Small intestine (tissue), 16 donors: ENCODE measurements around the gene PML. TPM values are rescaled to one million over a fixed set of nuclear protein-coding genes. Genes with fewer than 3 reads are reported as not detected.

Experiments used
- DNase-seq, 2 donors: peaks; one replicate each; pipeline versions ENCODE4 v3.0.0 to v3.0.0-alpha.2; 2013
- FAIRE-seq: peaks from 2 replicates; lab custom pipeline; 2012; peaks lifted over from hg19 to GRCh38; lab: Jason Lieb, UNC
- H3K27ac ChIP-seq, 3 donors: one replicate each; pipeline ENCODE4 v1.5.1; 2013; ENCODE audit warnings: low read length in 2 of 3, mild to moderate bottlenecking in 2 of 3, control low read depth in 1 of 3, inconsistent platforms in 1 of 3, low read depth in 1 of 3, moderate library complexity in 1 of 3
- H3K27me3 ChIP-seq, 3 donors: one replicate each; pipeline ENCODE4 v1.6.1; 2013; ENCODE audit warnings: low read length in 3 of 3, inconsistent platforms in 1 of 3; ENCODE audit not compliant: control insufficient read depth in 3 of 3, insufficient read depth in 3 of 3
- H3K36me3 ChIP-seq, 3 donors: one replicate each; pipeline ENCODE4 v1.6.1; 2013; ENCODE audit warnings: low read length in 3 of 3, inconsistent platforms in 1 of 3, low read depth in 1 of 3, mild to moderate bottlenecking in 1 of 3, moderate library complexity in 1 of 3; ENCODE audit not compliant: control insufficient read depth in 3 of 3, insufficient read depth in 2 of 3
- H3K4me1 ChIP-seq, 3 donors: one replicate each; pipeline ENCODE4 v1.6.1; 2013; ENCODE audit warnings: low read length in 2 of 3, inconsistent platforms in 1 of 3, low read depth in 1 of 3, mild to moderate bottlenecking in 1 of 3, moderate library complexity in 1 of 3; ENCODE audit not compliant: control insufficient read depth in 3 of 3, insufficient read depth in 2 of 3
- H3K4me3 ChIP-seq, 3 donors: one replicate each; pipeline ENCODE4 v1.5.1; 2013; ENCODE audit warnings: low read length in 3 of 3, control low read depth in 1 of 3, inconsistent platforms in 1 of 3, low read depth in 1 of 3, mild to moderate bottlenecking in 1 of 3, moderate library complexity in 1 of 3
- H3K9me3 ChIP-seq, 2 donors: one replicate each; pipeline ENCODE4 v1.6.1; 2013; ENCODE audit warnings: low read depth in 1 of 2, low read length in 1 of 2; ENCODE audit not compliant: control insufficient read depth in 2 of 2, insufficient read depth in 1 of 2
- WGBS, 3 donors: extraction: QIAGEN DNeasy Blood & Tissue Kit; methylation state at CpG; one replicate each; pipeline ENCODE4 v1.1.7; 2013; 5-methylcytosine and 5-hydroxymethylcytosine counted together
- long read RNA-seq, 10 donors: transcript quantifications; one replicate each; lab custom pipeline, GENCODE V29; 2026
- polyA plus RNA-seq, 4 donors: library from polyadenylated mRNA; stranded (reverse) in 3 of 4; unstranded in 1 of 4; fragments of 200-250 nt in 3 of 4; fragments of 120-200 nt in 1 of 4; gene quantifications; one replicate each; pipeline versions ENCODE4 v1.2.1 to v1.2.3, GENCODE V29; 2013
- donor health status: healthy with polysubstance abuse.
- donor health status: control.
- donor health status: control.
- donor health status: Bipolar disorder and iron deficiency.
- donor health status: healthy.

Gene PML
- 10 to 100 TPM; 16.5 to 31.1 (median 26.1) TPM for polyA plus RNA-seq
- long read RNA-seq, donor 1 = 0 reads
- long read RNA-seq, donor 2, full-length matches to known transcripts = 7 of 7 reads
- long read RNA-seq, donor 2, partial matches to known transcripts = 0 of 7 reads
- long read RNA-seq, donor 2, other reads (novel, unspliced or antisense) = 0 of 7 reads
- long read RNA-seq, donor 3, partial matches to known transcripts = 0 of 4 reads
- long read RNA-seq, donor 3, other reads (novel, unspliced or antisense) = 0 of 4 reads
- long read RNA-seq, donor 4 = 0 reads
- long read RNA-seq, donor 5 = 0 reads
- long read RNA-seq, donor 6, full-length matches to known transcripts = 2 of 2 reads
- long read RNA-seq, donor 6, partial matches to known transcripts = 0 of 2 reads
- long read RNA-seq, donor 6, other reads (novel, unspliced or antisense) = 0 of 2 reads
- long read RNA-seq, donor 7, full-length matches to known transcripts = 4 of 10 reads
- long read RNA-seq, donor 7, partial matches to known transcripts = 6 of 10 reads
- long read RNA-seq, donor 7, other reads (novel, unspliced or antisense) = 0 of 10 reads
- long read RNA-seq, donor 8 = 0 reads
- long read RNA-seq, donor 9, partial matches to known transcripts = 0 of 1 reads
- long read RNA-seq, donor 9, other reads (novel, unspliced or antisense) = 0 of 1 reads
- long read RNA-seq, donor 10, full-length matches to known transcripts = 3 of 3 reads
- long read RNA-seq, donor 10, partial matches to known transcripts = 0 of 3 reads
- long read RNA-seq, donor 10, other reads (novel, unspliced or antisense) = 0 of 3 reads

GRCh38 chr15:73994413-73994883 is at the start of gene PML:
Gene PML, plus strand, starts transcription at chr15:73994716. Its CDS starts 97 bp downstream, at chr15:73994813.
- Histone ChIP-seq H3K9me3 (no peaks in the 10 kb centered on the region), H3K4me1 (peaks cover 3 to 24% (median 12%) of the 10 kb centered on the region in 3 donors), H3K36me3 (peaks cover 6 to 9% (median 8%) of the 10 kb centered on the region in 3 donors), H3K4me3 (peak within 1 kb of the TSS; percentile 81 to 89 (median 84)), H3K27ac (peak within 1 kb of the TSS; percentile 80 to 91 (median 81)), H3K27me3 (no peaks in the 10 kb centered on the region)
- FAIRE-seq (no peak), DNase-seq (peak; percentile 97 to 99)
- WGBS, 3 donors = 0 to 1% (median 0%) methylated on average over 27 of the region's 27 CpGs

- H3K27me3 ChIP-seq = no peaks in the 10 kb centered on the region
- H3K4me3 ChIP-seq = no peak overlapping the region
- FAIRE-seq = no peak
- WGBS, 3 donors = 88 to 97% (median 90%) methylated on average over 4 of the region's 4 CpGs
- no peak overlapping the region for H3K27ac ChIP-seq
- H3K36me3 ChIP-seq = peaks cover 0 to 6% (median 0%) of the 10 kb centered on the region in 3 donors
- peaks cover 0 to 15% (median 0%) of the 10 kb centered on the region in 3 donors for H3K4me1 ChIP-seq
- peaks cover 0 to 13% of the 10 kb centered on the region in 2 donors for H3K9me3 ChIP-seq
- DNase-seq = no peak
These were observed 49.4 kb upstream of the PML start for GRCh38 chr15:73945130-73945508.

- DNase-seq (no peak), FAIRE-seq (no peak)
- H3K9me3 ChIP-seq = peaks cover 0 to 13% of the 10 kb centered on the region in 2 donors
- peaks cover 0 to 7% (median 0%) of the 10 kb centered on the region in 3 donors for H3K4me1 ChIP-seq
- no peaks in the 10 kb centered on the region for H3K27me3 ChIP-seq
- peaks cover 0 to 6% (median 0%) of the 10 kb centered on the region in 3 donors for H3K36me3 ChIP-seq
- H3K4me3 ChIP-seq = no peak overlapping the region
- H3K27ac ChIP-seq = no peak overlapping the region
- 71 to 84% (median 77%) methylated on average over 14 to 17 of the region's 17 CpGs for WGBS, 3 donors
These were observed 48.3 kb upstream of the PML start for GRCh38 chr15:73946046-73946721.

GRCh38 chr15:73946795-73947370 is 47.6 kb upstream of the PML start:
- FAIRE-seq (no peak), DNase-seq (no peak)
- H3K27me3 ChIP-seq = no peaks in the 10 kb centered on the region
- WGBS, 3 donors = 93 to 97% (median 96%) methylated on average over 9 of the region's 9 CpGs
- H3K4me3 ChIP-seq = no peak overlapping the region
- peaks cover 0 to 6% (median 0%) of the 10 kb centered on the region in 3 donors for H3K36me3 ChIP-seq
- H3K27ac ChIP-seq = no peak overlapping the region
- H3K9me3 ChIP-seq = peaks cover 0 to 13% of the 10 kb centered on the region in 2 donors
- H3K4me1 ChIP-seq = peaks cover 0 to 12% (median 2%) of the 10 kb centered on the region in 3 donors

- H3K4me3 ChIP-seq = no peak overlapping the region
- DNase-seq (no peak), FAIRE-seq (no peak)
- peaks cover 0 to 8% of the 10 kb centered on the region in 2 donors for H3K9me3 ChIP-seq
- 90 to 95% (median 93%) methylated on average over 9 of the region's 9 CpGs for WGBS, 3 donors
- no peaks in the 10 kb centered on the region for H3K27me3 ChIP-seq
- H3K4me1 ChIP-seq = peaks cover 0 to 19% (median 2%) of the 10 kb centered on the region in 3 donors
- peaks cover 0 to 6% (median 0%) of the 10 kb centered on the region in 3 donors for H3K36me3 ChIP-seq
- no peak overlapping the region for H3K27ac ChIP-seq
These were observed 46.9 kb upstream of the PML start for GRCh38 chr15:73947651-73948050.

- peaks cover 0 to 20% (median 2%) of the 10 kb centered on the region in 3 donors for H3K4me1 ChIP-seq
- FAIRE-seq = no peak
- 92 to 96% (median 95%) methylated on average over 4 of the region's 4 CpGs for WGBS, 3 donors
These were observed 46.1 kb upstream of the PML start for GRCh38 chr15:73948396-73948795.

GRCh38 chr15:73948982-73949381 is 45.5 kb upstream of the PML start:
- H3K4me3 ChIP-seq = no peak overlapping the region
- FAIRE-seq (no peak), DNase-seq (no peak)
- H3K36me3 ChIP-seq = peaks cover 0 to 6% (median 0%) of the 10 kb centered on the region in 3 donors
- 73 to 77% (median 74%) methylated on average over 4 of the region's 4 CpGs for WGBS, 3 donors
- no peaks in the 10 kb centered on the region for H3K9me3 ChIP-seq
- H3K27me3 ChIP-seq = no peaks in the 10 kb centered on the region
- H3K27ac ChIP-seq = no peak overlapping the region
- peaks cover 0 to 20% (median 2%) of the 10 kb centered on the region in 3 donors for H3K4me1 ChIP-seq

More at GRCh38 chr15:73948396-73948795, 46.1 kb upstream of the PML start:
- Histone ChIP-seq H3K9me3 (peaks cover 0 to under 1% of the 10 kb centered on the region in 2 donors), H3K27me3 (no peaks in the 10 kb centered on the region), H3K4me3 (no peak overlapping the region), H3K27ac (no peak overlapping the region), H3K36me3 (peaks cover 0 to 6% (median 0%) of the 10 kb centered on the region in 3 donors)
- no peak for DNase-seq
